PC-3 (cell line): ENCODE measurements around the gene SLC12A2. TPM values are rescaled to one million over a fixed set of nuclear protein-coding genes. Genes with fewer than 3 reads are reported as not detected.

ENCODE experiments used
- ATAC-seq: fragments of 200-7000 bp; cut with Tn5 transposase; 2 replicates; pipeline ENCODE4 v1.9.1; 2020; ENCODE audit warnings: mild to moderate bottlenecking, moderate library complexity
- BruUV-seq: library from RNA; stranded (reverse); fragments of 400-500 nt; replicated peaks from 2 replicates; lab custom pipeline; 2021; lab: Mats Ljungman, UMichigan
- CTCF ChIA-PET: fragments of 300-600 bp; sonication (Branson Sonifier 250); formaldehyde crosslinking; loops from one replicate; lab custom pipeline; 2022; ENCODE audit warnings: antibody characterized with exemption; lab: Charles Lee
- POLR2A ChIA-PET: fragments of 300-600 bp; sonication (Branson Sonifier 250); formaldehyde crosslinking; loops from one replicate; lab custom pipeline; 2022; ENCODE audit warnings: antibody characterized with exemption; ENCODE audit not compliant: unreplicated experiment; lab: Charles Lee
- DNase-seq: peaks from one replicate; pipeline ENCODE4 v3.0.0-alpha.2; 2015
- H2AFZ ChIP-seq: fragments of 300-600 bp; sonication (generic); 2 replicates; pipeline ENCODE4 v1.6.0; 2016; ENCODE audit warnings: antibody characterized with exemption, low read length
- H3F3A ChIP-seq: fragments of 300-600 bp; sonication (generic); one replicate; pipeline ENCODE4 v1.6.0; 2017; ENCODE audit warnings: antibody characterized with exemption, low read length, control low read depth, mild to moderate bottlenecking; ENCODE audit not compliant: unreplicated experiment
- H3K27ac ChIP-seq: fragments of 300-600 bp; sonication (generic); 2 replicates; pipeline ENCODE4 v1.5.1; 2016; ENCODE audit warnings: mild to moderate bottlenecking, low read length
- H3K27me3 ChIP-seq: fragments of 300-600 bp; sonication (generic); 2 replicates; pipeline ENCODE4 v1.6.1; 2016; ENCODE audit warnings: low read length, mixed read lengths
- H3K36me3 ChIP-seq: fragments of 300-600 bp; sonication (generic); 2 replicates; pipeline ENCODE4 v1.6.1; 2016; ENCODE audit warnings: low read depth, mixed run types, low read length, mixed read lengths
- H3K4me1 ChIP-seq: fragments of 300-600 bp; sonication (generic); 2 replicates; pipeline ENCODE4 v1.5.1; 2016; ENCODE audit warnings: low read length; ENCODE audit not compliant: insufficient read depth
- H3K4me2 ChIP-seq: fragments of 300-600 bp; sonication (generic); 2 replicates; pipeline ENCODE4 v1.6.0; 2016; ENCODE audit warnings: low read length
- H3K4me3 ChIP-seq: fragments of 300-600 bp; sonication (generic); 2 replicates; pipeline ENCODE4 v1.5.1; 2016; ENCODE audit warnings: mild to moderate bottlenecking, low read length, mixed read lengths
- H3K79me2 ChIP-seq: fragments of 300-600 bp; sonication (generic); 2 replicates; pipeline ENCODE4 v1.6.1; 2017; ENCODE audit warnings: low read length, mixed read lengths
- H3K9ac ChIP-seq: fragments of 300-600 bp; sonication (generic); 2 replicates; pipeline ENCODE4 v1.6.0; 2016; ENCODE audit warnings: mild to moderate bottlenecking, low read length
- H3K9me2 ChIP-seq: fragments of 300-600 bp; sonication (generic); replicated peaks from 2 replicates; pipeline ENCODE4 v1.6.1; 2016; ENCODE audit warnings: mixed run types, low read length, mixed read lengths
- H3K9me3 ChIP-seq: fragments of 300-600 bp; sonication (generic); 2 replicates; pipeline ENCODE4 v1.6.1; 2016; ENCODE audit warnings: low read length, mixed read lengths
- H4K20me1 ChIP-seq: fragments of 300-600 bp; sonication (generic); 2 replicates; pipeline ENCODE4 v1.6.1; 2016; ENCODE audit warnings: low read length, mixed read lengths
- EZH2 ChIP-seq: fragments of 300-600 bp; sonication (generic); IDR thresholded peaks from one replicate; pipeline ENCODE4 v1.6.1; 2017; ENCODE audit warnings: antibody characterized with exemption, mild to moderate bottlenecking, low read length; ENCODE audit not compliant: unreplicated experiment
- EZH2phosphoT487 ChIP-seq: fragments of 300-600 bp; sonication (generic); IDR thresholded peaks from 2 replicates; pipeline ENCODE4 v1.6.1; 2018; ENCODE audit warnings: mild to moderate bottlenecking, antibody characterized with exemption, low read length, borderline replicate concordance
- intact Hi-C: fragments of 100-400 bp; cut with micrococcal nuclease; formaldehyde crosslinking; loops from 2 replicates; pipeline ENCODE4 v1.9.0; 2023
- total RNA-seq: library from RNA; depleted of rRNA; stranded (reverse); fragments of >200 nt; gene quantifications from 2 replicates; pipeline ENCODE4 v1.2.3, GENCODE V29; 2014
- TF ChIP-seq, protein P1 (sequence below): fragments of 300-600 bp; sonication (generic); conservative IDR thresholded peaks from 2 replicates; pipeline ENCODE4 v1.5.1; 2017; ENCODE audit warnings: antibody characterized with exemption, low read depth, mild to moderate bottlenecking, low read length

SLC12A2 gene
- total RNA-seq, 1 experiment from 2014 or later = 33.9 TPM

DNA sequence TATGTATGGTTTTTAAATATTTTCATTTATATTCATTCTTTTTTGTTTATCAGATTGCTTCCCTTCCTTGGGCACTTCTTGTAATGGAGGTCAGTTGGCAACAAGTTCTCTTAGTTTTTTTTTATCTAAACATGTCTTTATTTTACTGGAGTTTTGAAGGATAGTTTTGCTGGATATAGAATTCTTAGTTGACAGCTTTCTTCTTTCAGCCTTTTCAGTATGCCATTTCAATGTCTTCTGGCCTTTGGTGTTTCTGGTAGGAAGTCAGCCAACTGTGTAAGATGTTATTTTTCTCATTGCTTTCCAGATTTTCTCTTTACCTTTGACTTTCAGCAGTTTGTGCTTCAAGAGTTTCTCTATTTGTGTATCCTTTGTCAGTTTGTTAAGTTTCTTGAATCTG is 14.2 kb downstream of the SLC12A2 start:
- Histone ChIP-seq H2AFZ (no peak overlapping the region), H3F3A (no peaks in the 10 kb centered on the region), H3K9ac (no peak overlapping the region), H4K20me1 (no peaks in the 10 kb centered on the region), H3K79me2 (peaks cover 43% of the 10 kb centered on the region), H3K27me3 (no peaks in the 10 kb centered on the region), H3K9me2 (no peaks in the 10 kb centered on the region), H3K4me3 (no peak overlapping the region), H3K4me1 (no peaks in the 10 kb centered on the region), H3K4me2 (no peak overlapping the region), H3K9me3 (peaks cover 10% of the 10 kb centered on the region), H3K27ac (no peak overlapping the region), H3K36me3 (peaks cover 15% of the 10 kb centered on the region)
- ChIA-PET CTCF (no interaction called here), POLR2A (no interaction called here)
- intact Hi-C loops = no loop called here
- BruUV-seq = no TSS peak
- no peak for ATAC-seq
- no peak for DNase-seq
- TF ChIP-seq, protein P1, sequence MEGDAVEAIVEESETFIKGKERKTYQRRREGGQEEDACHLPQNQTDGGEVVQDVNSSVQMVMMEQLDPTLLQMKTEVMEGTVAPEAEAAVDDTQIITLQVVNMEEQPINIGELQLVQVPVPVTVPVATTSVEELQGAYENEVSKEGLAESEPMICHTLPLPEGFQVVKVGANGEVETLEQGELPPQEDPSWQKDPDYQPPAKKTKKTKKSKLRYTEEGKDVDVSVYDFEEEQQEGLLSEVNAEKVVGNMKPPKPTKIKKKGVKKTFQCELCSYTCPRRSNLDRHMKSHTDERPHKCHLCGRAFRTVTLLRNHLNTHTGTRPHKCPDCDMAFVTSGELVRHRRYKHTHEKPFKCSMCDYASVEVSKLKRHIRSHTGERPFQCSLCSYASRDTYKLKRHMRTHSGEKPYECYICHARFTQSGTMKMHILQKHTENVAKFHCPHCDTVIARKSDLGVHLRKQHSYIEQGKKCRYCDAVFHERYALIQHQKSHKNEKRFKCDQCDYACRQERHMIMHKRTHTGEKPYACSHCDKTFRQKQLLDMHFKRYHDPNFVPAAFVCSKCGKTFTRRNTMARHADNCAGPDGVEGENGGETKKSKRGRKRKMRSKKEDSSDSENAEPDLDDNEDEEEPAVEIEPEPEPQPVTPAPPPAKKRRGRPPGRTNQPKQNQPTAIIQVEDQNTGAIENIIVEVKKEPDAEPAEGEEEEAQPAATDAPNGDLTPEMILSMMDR = no peak
- TF ChIP-seq EZH2 (no peak), EZH2phosphoT487 (no peak)

DNA sequence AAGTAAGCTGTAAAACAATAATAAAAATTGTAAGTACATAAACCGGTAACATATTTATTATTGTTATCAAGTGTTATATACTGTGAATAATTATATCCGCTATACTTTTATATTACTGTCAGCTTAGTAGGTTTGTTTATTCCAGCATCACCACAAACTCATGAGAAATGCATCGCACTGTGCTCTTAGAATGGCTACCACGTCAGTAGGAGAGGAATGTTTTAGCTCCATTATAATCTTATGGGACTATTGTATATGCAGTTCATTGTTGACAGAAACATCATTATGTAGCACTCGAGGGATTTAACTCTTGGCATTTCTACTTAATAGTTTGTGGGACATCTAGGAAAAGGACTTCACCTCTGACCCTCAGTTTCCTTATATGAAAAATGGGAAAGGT is 16.4 kb downstream of the SLC12A2 start:
- Histone ChIP-seq H3K4me3 (no peak overlapping the region), H3K4me1 (no peaks in the 10 kb centered on the region), H3K9me2 (no peaks in the 10 kb centered on the region), H4K20me1 (no peaks in the 10 kb centered on the region), H3K9me3 (peaks cover 10% of the 10 kb centered on the region), H3K79me2 (peaks cover 53% of the 10 kb centered on the region), H3K27ac (no peak overlapping the region), H3K27me3 (no peaks in the 10 kb centered on the region), H3K36me3 (peaks cover 15% of the 10 kb centered on the region), H3K9ac (no peak overlapping the region), H3F3A (no peaks in the 10 kb centered on the region), H3K4me2 (no peak overlapping the region), H2AFZ (no peak overlapping the region)
- intact Hi-C loops = no loop called here
- ATAC-seq (no peak), DNase-seq (no peak)
- TF ChIP-seq EZH2 (no peak), EZH2phosphoT487 (no peak)
- TF ChIP-seq, protein P1 = no peak
- BruUV-seq = no TSS peak
- CTCF ChIA-PET = interaction anchor here (0.5 kb wide), 1 partner anchor 437 kb away, joined by 8 read pairs; no protein-coding TSS in a partner anchor
- POLR2A ChIA-PET = interaction anchor here (0.6 kb wide), 1 partner anchor 54 kb away, joined by 3 read pairs; no protein-coding TSS in a partner anchor

DNA sequence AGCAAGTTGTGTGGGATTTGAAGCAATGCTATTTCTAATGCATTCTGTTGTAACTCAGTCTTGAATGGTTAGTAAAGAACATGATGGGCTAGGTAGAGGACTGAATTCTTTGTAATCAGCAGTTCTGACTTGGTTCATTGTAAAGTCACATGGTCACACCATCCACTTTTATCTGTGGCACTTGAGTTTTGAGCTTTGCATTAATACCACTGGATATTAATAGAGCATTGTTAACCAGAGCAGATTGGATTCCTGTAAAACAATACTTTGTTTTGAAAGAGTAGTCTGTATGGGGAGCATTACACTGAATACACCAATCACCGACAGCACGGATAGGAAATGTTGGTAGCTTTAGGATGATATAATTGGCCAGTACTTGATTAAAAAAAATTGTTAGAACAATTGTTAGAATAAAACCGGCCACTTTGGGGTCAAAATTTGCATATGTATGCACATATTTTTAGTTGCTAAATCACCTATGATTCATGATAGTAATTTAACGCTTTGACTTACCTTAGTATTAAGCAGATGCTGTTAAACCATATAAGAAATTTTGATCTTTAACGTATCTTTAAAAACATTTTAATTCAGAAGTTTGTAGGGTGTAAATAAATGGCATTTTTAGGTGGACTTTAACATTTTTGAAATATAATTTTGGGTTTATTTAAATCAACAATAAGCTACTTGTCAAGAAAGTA is 17.4 kb downstream of the SLC12A2 start:
- H3F3A ChIP-seq = no peaks in the 10 kb centered on the region
- no peak overlapping the region for H3K27ac ChIP-seq
- intact Hi-C loops = no loop called here
- H3K27me3 ChIP-seq = no peaks in the 10 kb centered on the region
- TF ChIP-seq, protein P1 = no peak
- TF ChIP-seq EZH2phosphoT487 (no peak), EZH2 (no peak)
- H3K4me2 ChIP-seq = no peak overlapping the region
- no peaks in the 10 kb centered on the region for H4K20me1 ChIP-seq
- no peak overlapping the region for H3K9ac ChIP-seq
- peaks cover 42% of the 10 kb centered on the region for H3K79me2 ChIP-seq
- no peak for DNase-seq
- no peak overlapping the region for H2AFZ ChIP-seq
- no peaks in the 10 kb centered on the region for H3K4me1 ChIP-seq
- CTCF ChIA-PET = no interaction called here
- H3K4me3 ChIP-seq = no peak overlapping the region
- peaks cover 15% of the 10 kb centered on the region for H3K36me3 ChIP-seq
- no TSS peak for BruUV-seq
- H3K9me3 ChIP-seq = peaks cover 10% of the 10 kb centered on the region
- no peaks in the 10 kb centered on the region for H3K9me2 ChIP-seq
- POLR2A ChIA-PET = no interaction called here
- no peak for ATAC-seq
